Calu3 (cell line): Measurements from ENCODE around the gene CELSR2. TPM values are rescaled to one million over a fixed set of nuclear protein-coding genes. Genes with fewer than 3 reads are reported as not detected.

Source experiments
- Bru-seq: library from RNA; stranded (reverse); fragments of 400-500 nt; gene quantifications from one replicate; lab custom pipeline; 2021; lab: Mats Ljungman, UMichigan
- BruChase-seq, 2 experiments: library from RNA; stranded (reverse); fragments of 400-500 nt; gene quantifications; one replicate each; lab custom pipeline; 2021; lab: Mats Ljungman, UMichigan
- BruUV-seq: library from RNA; stranded (reverse); fragments of 400-500 nt; replicated peaks from 2 replicates; lab custom pipeline; 2021; lab: Mats Ljungman, UMichigan
- CTCF ChIA-PET: fragments of 300-600 bp; sonication (Branson Sonifier 250); formaldehyde crosslinking; loops from one replicate; lab custom pipeline; 2022; ENCODE audit warnings: antibody characterized with exemption; lab: Charles Lee
- DNase-seq: peaks from one replicate; pipeline ENCODE4 v3.0.0; 2022
- H3K27ac Mint-ChIP-seq: one replicate; pipeline ENCODE4 v1.8.0; 2022; ENCODE audit warnings: mixed read lengths; ENCODE audit not compliant: unreplicated experiment
- H3K27me3 Mint-ChIP-seq: one replicate; pipeline ENCODE4 v1.8.0; 2022; ENCODE audit warnings: mixed read lengths; ENCODE audit not compliant: unreplicated experiment
- H3K36me3 Mint-ChIP-seq: one replicate; pipeline ENCODE4 v1.8.0; 2022; ENCODE audit warnings: mild to moderate bottlenecking, moderate library complexity, mixed read lengths; ENCODE audit not compliant: insufficient read depth, unreplicated experiment
- H3K4me1 Mint-ChIP-seq: one replicate; pipeline ENCODE4 v1.8.0; 2022; ENCODE audit warnings: mild to moderate bottlenecking, low read depth, mixed read lengths; ENCODE audit not compliant: unreplicated experiment
- H3K4me3 Mint-ChIP-seq: one replicate; pipeline ENCODE4 v1.8.0; 2022; ENCODE audit warnings: mild to moderate bottlenecking, low read depth, moderate library complexity, mixed read lengths; ENCODE audit not compliant: unreplicated experiment
- H3K9me3 Mint-ChIP-seq: one replicate; pipeline ENCODE4 v1.8.0; 2022; ENCODE audit warnings: low read depth, mixed read lengths; ENCODE audit not compliant: unreplicated experiment
- CTCF ChIP-seq: fragments of 200-600 bp; IDR thresholded peaks from one replicate; pipeline ENCODE4 v1.8.0; 2022; ENCODE audit warnings: antibody characterized with exemption; ENCODE audit not compliant: unreplicated experiment
- intact Hi-C: fragments of 100-400 bp; cut with micrococcal nuclease; formaldehyde crosslinking; loops from one replicate; pipeline ENCODE4 v1.10.0; 2022; ENCODE audit not compliant: unreplicated experiment
- long read RNA-seq: library from polyadenylated mRNA; stranded (forward); transcript quantifications from one replicate; pipeline ENCODE4 v2.0.0, GENCODE V29; 2022
- total RNA-seq: library from RNA; stranded (reverse); gene quantifications from 2 replicates; pipeline ENCODE4 v1.2.3, GENCODE V29; 2022

CELSR2 gene
- total RNA-seq (5.1 and 5.3 TPM in 2 replicates), Bru-seq, nascent RNA (percentile 29 among the genes with signal in this experiment), BruChase-seq, experiment 1, labeled RNA remaining after a 6-hour chase (percentile 44 among the genes with signal in this experiment), BruChase-seq, experiment 2, labeled RNA remaining after a 2-hour chase (percentile 38 among the genes with signal in this experiment)
- long read RNA-seq, partial matches to known transcripts, result 2 of 3 reads
- long read RNA-seq, other reads (novel, unspliced or antisense), result 1 of 3 reads

GRCh38 chr1:109248797-109249629 lies at the start of gene CELSR2:
CELSR2 (plus strand) TSS chr1:109249539; CDS start chr1:109250080, 541 bp downstream.
- H3K4me1 Mint-ChIP-seq, result no peaks in the 10 kb centered on the region
- no peak within 1 kb of the TSS for H3K27ac Mint-ChIP-seq
- DNase-seq, result peak; percentile 60
- H3K4me3 Mint-ChIP-seq, result peak within 1 kb of the TSS; percentile 37
- H3K9me3 Mint-ChIP-seq, result no peaks in the 10 kb centered on the region
- intact Hi-C loops, result no loop called here
- CTCF ChIA-PET, result no interaction called here
- no peaks in the 10 kb centered on the region for H3K36me3 Mint-ChIP-seq
- no TSS peak for BruUV-seq
- peaks cover 10% of the 10 kb centered on the region for H3K27me3 Mint-ChIP-seq
- no peak for TF ChIP-seq CTCF

GRCh38 chr1:109199710-109200109 lies 49.6 kb upstream of the CELSR2 start:
- no TSS peak for BruUV-seq
- DNase-seq, result no peak
- CTCF ChIA-PET, result no interaction called here
- Mint-ChIP-seq H3K27me3 (peaks cover 8% of the 10 kb centered on the region), H3K4me1 (peaks cover 18% of the 10 kb centered on the region), H3K4me3 (no peak overlapping the region), H3K36me3 (no peaks in the 10 kb centered on the region), H3K27ac (no peak overlapping the region), H3K9me3 (no peaks in the 10 kb centered on the region)
- intact Hi-C loops, result loop anchor here (10.0 kb wide), 1 partner anchor 195 kb away; the partner anchor contains the start of gene SORT1
- no peak for TF ChIP-seq CTCF

- BruUV-seq, result no TSS peak
- Mint-ChIP-seq H3K36me3 (no peaks in the 10 kb centered on the region), H3K4me3 (no peak overlapping the region), H3K27ac (no peak overlapping the region), H3K9me3 (no peaks in the 10 kb centered on the region), H3K27me3 (peaks cover 8% of the 10 kb centered on the region), H3K4me1 (peaks cover 18% of the 10 kb centered on the region)
- peak; percentile 16 for TF ChIP-seq CTCF
- intact Hi-C loops, result no loop called here
- CTCF ChIA-PET, result interaction anchor here (0.6 to 1.0 kb wide), 5 partner anchors 12 to 258 kb away, joined by 3 to 7 read pairs (median 4); partner anchors contain the start of gene SARS1
- peak; percentile 55 for DNase-seq
These were observed 48.1 kb upstream of the CELSR2 start for GRCh38 chr1:109201123-109201703.

- H3K4me1 Mint-ChIP-seq, result no peaks in the 10 kb centered on the region
- intact Hi-C loops, result no loop called here
These were observed 44.9 kb upstream of the CELSR2 start for GRCh38 chr1:109204484-109204883.

More at GRCh38 chr1:109204484-109204883, 44.9 kb upstream of the CELSR2 start:
- Mint-ChIP-seq H3K27ac (no peak overlapping the region), H3K27me3 (peaks cover 15% of the 10 kb centered on the region), H3K9me3 (no peaks in the 10 kb centered on the region), H3K36me3 (no peaks in the 10 kb centered on the region), H3K4me3 (no peak overlapping the region)
- BruUV-seq, result no TSS peak
- no peak for TF ChIP-seq CTCF
- DNase-seq, result no peak
- CTCF ChIA-PET, result interaction anchor here (0.5 kb wide), 1 partner anchor 822 kb away, joined by 7 read pairs; no protein-coding TSS in a partner anchor
